SKM-1 (cell line): ENCODE data around the gene SNRNP25.

Source experiments
- DNase-seq: peaks from one replicate; lab custom pipeline; 2025; ENCODE audit not compliant: unreplicated experiment; lab: John Stamatoyannopoulos, UW

The SNRNP25 gene

DNA sequence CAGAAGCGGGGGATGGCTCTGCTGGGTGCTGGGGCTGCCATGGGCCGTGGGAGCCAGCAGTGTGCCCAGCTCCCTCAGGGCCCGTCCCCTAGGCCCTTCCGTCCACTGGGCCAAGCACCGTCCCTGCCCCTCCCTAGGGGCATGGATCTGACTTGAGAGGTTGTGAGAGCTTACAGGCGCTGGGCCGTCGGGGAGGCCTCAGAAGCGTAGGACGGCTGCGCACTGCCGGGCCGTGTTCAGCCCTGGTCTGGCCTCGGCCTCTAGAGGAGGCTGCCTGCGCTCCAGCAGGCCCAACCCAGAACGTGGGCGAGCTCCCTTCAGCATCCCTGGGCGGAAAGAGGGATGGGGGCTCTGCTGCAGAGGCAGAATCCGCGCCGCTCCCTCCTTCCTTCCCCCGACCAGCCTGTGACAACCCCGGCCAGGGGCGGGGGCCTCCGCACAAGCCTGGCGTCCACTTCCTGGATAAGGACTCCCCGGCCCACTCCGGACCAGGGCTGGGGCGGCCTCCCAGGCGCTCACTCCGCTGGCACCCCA lies 23.7 kb downstream of the SNRNP25 start:
- no peak for DNase-seq

GRCh38 chr16:77807-78443 lies 24.3 kb downstream of the SNRNP25 start, which contains the start of gene MPG:
MPG (plus strand) TSS chr16:78225; CDS start chr16:78310, 85 bp downstream.
- DNase-seq = peak; percentile 40

DNA sequence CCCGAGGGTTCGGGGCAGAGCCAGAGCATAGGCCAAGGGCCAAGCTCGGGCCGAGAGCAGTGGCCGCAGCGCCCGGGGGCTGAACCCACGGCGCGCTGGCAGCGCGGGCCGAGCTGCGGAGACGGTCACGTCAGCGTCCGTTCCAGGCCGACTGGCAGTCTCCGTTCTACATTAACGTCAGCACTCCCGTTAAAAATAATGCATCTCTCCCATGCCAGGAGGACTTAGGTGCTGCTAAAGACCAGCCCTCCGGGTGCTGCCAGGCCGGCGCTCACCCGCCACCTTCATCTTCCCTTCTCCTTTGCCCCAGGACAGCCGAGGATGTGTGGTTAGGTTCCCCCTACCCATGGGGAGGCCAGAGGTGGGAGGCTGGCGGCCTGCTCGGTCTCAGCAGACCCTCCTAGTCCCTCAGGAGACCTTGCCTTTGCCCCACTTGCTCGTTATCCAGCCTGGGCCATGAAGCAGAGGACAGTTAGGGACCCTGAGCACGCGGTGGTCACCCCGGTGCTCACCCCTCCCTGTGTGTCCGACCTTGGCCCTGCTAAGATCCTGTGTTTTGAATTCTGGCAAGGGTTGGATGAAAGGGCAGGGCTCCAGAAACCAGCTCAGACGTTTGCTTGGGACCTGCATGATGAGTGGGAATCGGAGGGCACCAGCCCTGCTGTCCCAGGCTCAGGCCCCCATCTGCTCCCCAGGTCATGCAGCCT lies 25.0 kb downstream of the SNRNP25 start:
- DNase-seq = no peak

GRCh38 chr16:79151-80054 lies 25.8 kb downstream of the SNRNP25 start:
- DNase-seq = no peak

DNA sequence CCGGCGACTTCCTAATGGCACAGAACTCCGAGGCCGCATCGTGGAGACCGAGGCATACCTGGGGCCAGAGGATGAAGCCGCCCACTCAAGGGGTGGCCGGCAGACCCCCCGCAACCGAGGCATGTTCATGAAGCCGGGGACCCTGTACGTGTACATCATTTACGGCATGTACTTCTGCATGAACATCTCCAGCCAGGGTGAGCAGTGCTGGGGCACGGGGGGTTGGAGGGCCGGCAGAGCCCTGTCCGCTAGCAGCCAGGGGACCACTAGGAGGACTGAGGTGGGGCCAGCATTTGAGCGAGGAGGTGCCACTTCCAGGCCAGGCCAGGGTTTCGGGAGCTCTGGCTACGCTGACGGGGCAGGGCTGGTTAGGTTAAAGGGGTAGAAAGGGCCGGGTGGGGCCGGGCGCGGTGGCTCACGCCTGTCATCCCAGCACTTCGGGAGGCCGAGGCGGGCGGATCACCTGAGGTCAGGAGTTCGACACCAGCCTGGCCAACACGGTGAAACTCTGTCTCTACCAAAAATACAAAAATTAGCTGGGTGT lies 29.5 kb downstream of the SNRNP25 start:
- no peak for DNase-seq

- no peak for DNase-seq
Measured at GRCh38 chr16:83781-84615, 30.4 kb downstream of the SNRNP25 start.

GRCh38 chr16:84718-85406 lies 31.2 kb downstream of the SNRNP25 start:
- DNase-seq = no peak

DNA sequence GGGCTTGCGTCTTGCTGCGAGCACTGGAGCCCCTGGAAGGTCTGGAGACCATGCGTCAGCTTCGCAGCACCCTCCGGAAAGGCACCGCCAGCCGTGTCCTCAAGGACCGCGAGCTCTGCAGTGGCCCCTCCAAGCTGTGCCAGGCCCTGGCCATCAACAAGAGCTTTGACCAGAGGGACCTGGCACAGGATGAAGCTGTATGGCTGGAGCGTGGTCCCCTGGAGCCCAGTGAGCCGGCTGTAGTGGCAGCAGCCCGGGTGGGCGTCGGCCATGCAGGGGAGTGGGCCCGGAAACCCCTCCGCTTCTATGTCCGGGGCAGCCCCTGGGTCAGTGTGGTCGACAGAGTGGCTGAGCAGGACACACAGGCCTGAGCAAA lies 31.8 kb downstream of the SNRNP25 start:
- DNase-seq = no peak

GRCh38 chr16:85865-86264 lies 32.2 kb downstream of the SNRNP25 start:
- DNase-seq = no peak

DNA sequence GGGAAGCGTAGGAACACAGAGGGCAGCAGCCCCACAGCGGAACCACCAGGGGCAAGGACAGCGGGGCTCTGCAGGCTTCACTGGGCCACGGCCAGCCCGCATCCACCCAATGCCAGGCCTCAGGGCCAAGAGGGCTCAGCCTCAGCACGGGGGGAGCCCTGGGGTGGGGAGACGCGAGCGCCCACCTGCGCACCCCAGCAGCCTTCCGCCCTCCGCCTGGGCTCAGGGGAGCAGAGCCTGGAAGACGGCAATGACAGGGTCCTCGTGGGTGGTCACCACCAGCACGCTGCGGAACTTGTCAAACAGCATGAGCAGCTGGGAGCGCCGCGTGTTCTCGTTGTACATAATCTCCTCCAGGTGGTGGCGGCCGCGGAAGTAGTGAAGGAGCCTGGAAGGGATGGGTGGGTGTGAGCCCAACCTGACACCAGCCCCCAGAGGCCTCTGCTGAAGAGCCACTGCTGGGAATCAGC lies 32.9 kb downstream of the SNRNP25 start:
- DNase-seq = no peak

- DNase-seq = no peak
Measured at GRCh38 chr16:88613-89012, 35.0 kb downstream of the SNRNP25 start.

DNA sequence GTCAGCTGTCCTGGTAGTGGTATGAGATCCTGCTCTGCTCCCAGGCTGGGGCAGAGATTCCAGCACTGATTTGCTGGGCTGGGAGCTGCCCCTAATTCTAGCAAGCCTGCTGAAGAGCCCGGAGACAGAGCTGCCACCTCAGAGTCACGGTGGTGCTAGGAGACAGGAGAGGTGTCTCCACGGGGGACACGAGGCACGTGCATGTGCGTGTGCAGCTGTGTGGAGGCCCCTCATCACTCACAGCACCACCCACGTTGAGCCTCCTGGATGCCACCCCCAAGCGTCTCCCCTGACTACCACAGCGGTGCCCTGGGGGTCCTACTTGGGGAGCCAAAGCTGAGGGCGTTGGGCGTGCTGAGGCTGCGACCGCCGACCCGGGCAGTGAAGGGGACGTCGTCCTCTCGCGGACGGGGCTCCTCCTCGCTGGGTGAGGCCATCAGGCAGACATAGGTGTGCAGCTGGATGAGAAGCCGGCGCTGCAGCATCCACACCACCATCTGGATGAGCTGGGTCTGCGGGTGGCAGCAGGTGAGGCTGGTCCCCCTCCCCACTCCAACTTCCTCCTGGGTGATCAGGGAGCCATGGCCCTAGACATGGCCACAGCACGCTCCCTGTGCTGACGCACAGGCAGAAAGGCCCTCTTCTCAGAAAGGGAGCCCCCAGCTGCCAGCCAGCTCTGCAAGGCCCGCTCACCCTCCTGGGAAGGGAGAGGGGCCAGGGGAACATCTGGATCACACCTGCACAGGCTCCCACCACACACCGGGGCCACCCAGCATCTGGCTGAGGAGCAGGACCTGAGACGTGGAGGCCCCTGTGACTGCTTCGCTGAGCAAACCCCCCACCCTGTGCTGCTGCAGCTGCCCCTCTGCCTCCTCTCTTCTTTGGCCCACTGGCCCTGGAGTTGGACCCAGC lies 36.0 kb downstream of the SNRNP25 start:
- DNase-seq = no peak

DNA sequence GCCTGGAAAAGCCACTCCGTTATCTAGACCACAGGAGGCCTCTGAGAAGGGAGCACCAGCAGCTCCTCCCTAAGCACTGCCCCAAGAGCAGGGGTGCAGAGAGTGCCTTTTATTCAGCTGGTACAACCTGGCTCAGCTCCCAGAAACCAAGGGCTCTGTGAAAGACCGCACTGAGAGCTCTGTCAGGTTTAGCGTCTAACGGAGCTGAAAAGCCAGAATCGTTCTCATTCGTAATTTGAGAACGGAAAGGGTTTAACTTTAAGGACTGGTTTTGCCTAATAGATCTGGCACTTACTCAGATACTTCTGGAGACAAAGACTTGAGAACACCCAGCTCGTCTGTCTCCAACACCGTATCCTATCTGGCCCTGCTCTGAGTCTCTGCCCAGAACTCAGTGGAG lies 37.9 kb downstream of the SNRNP25 start:
- DNase-seq = no peak

GRCh38 chr16:92431-93339 lies 39.1 kb downstream of the SNRNP25 start:
- no peak for DNase-seq

DNA sequence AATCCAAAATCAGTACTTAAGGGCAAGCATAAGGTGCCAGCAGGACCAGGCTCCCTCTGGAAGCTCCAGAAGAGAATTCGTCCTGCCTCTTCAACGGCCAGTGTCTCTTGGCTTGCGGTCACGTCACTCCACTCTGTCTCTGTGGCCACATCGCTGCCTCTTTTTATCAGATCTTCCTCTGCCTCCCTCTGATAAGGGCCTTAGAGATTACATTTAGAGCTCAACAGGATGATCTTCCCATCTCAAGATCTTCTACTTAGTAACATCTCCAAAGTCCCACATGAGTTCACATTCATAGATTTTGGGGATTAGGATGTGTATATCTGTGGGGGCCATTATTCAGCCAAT lies 41.3 kb downstream of the SNRNP25 start:
- DNase-seq = no peak

DNA sequence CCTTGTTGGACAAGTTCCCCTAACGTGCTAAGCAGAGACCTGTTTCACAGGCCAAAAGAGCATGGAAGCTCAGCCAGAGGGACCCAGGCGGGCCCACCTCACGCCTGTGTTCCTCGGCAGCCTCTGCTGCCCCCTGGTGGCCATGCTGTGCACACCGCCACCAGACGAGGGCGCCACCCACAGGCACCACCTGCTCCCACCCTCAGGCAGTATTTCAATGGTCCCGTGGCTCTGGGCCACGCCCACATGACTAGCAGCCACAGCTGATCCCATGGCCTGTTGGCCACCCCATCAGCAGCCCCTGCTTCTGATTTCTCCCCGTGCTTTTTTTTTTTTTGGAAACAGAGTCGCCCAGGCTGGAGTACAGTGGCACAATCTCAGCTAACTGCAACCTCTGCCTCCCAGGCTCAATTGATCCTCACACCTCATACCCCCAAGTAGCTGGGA lies 43.3 kb downstream of the SNRNP25 start:
- DNase-seq = peak; percentile 86

DNA sequence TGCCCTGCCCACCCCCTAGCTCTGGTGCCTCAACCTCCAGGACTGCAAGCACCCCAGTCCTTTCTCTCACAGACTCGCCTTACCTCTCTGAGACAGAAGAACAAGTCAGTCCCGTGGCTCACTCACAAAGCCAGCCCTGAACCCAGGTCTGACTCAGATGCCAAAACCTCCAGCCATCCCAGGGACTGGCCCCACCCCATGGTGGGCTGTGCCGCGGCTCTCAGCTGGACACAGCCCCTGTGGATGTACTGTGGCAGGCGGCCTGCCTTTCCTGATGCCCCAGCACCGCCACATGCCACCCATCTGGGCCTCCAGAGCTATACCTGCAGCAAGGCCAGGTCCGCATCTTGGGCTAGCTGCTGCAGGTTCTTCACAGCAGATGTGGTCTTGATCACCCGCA lies 44.2 kb downstream of the SNRNP25 start:
- DNase-seq = no peak

GRCh38 chr16:100989-101388 lies 47.4 kb downstream of the SNRNP25 start:
- no peak for DNase-seq
